Omental fat pad (tissue), 4 donors: Measurements from ENCODE around the gene ENTPD2. TPM values are rescaled to one million over a fixed set of nuclear protein-coding genes. Genes with fewer than 3 reads are reported as not detected.
A peak's percentile ranks its signal among the peaks of the same experiment; 100 is the strongest.

ENCODE experiments used
- ATAC-seq: fragments of 150-250 bp; one replicate; pipeline ENCODE4 v1.9.1; 2016; ENCODE audit warnings: mild to moderate bottlenecking, moderate library complexity; ENCODE audit not compliant: low FRiP score
- DNase-seq: peaks from one replicate; pipeline ENCODE4 v3.0.0-alpha.2; 2019; ENCODE audit warnings: low spot score
- total RNA-seq, 4 donors: library from RNA; depleted of rRNA; stranded (reverse); fragments of >200 nt; gene quantifications; one replicate each; pipeline ENCODE4 v1.1.0, GENCODE V29; 2016
- TF ChIP-seq, protein P1 (sequence below), 3 donors: fragments of 450-650 bp; IDR thresholded peaks; one replicate each; pipeline ENCODE4 v1.5.1; 2016 to 2017; ENCODE audit warnings: antibody characterized with exemption in 3 of 3, mild to moderate bottlenecking in 3 of 3, moderate library complexity in 2 of 3

Gene ENTPD2
- total RNA-seq, 4 donors from 2014 or later, result 0.25 to 0.72 (median 0.28) TPM; not detected in 1

- ATAC-seq (no peak), DNase-seq (no peak)
Measured at GRCh38 chr9:137073992-137074399, 20.1 kb upstream of the ENTPD2 start.

DNA sequence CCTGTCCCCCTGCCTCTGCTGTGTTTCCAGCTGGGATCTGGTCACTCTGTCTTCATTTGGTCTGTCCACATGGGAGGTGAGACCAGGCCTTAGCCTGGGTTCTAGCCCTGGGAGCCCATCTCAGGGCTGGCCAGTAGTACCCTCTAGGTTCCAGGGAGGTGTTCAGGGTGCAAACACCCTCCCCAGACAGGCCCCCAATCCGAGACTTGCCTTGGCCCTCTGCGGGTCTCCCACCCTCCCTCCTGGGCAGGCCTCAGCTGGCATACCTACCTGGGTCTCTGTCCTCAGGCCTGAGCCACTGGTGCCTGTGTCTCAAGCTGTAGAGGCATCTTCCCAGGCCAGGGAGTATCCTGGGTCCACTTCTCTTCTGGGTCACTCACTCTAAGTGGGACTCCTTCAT, 17.4 kb upstream of the ENTPD2 start:
- TF ChIP-seq, protein P1, sequence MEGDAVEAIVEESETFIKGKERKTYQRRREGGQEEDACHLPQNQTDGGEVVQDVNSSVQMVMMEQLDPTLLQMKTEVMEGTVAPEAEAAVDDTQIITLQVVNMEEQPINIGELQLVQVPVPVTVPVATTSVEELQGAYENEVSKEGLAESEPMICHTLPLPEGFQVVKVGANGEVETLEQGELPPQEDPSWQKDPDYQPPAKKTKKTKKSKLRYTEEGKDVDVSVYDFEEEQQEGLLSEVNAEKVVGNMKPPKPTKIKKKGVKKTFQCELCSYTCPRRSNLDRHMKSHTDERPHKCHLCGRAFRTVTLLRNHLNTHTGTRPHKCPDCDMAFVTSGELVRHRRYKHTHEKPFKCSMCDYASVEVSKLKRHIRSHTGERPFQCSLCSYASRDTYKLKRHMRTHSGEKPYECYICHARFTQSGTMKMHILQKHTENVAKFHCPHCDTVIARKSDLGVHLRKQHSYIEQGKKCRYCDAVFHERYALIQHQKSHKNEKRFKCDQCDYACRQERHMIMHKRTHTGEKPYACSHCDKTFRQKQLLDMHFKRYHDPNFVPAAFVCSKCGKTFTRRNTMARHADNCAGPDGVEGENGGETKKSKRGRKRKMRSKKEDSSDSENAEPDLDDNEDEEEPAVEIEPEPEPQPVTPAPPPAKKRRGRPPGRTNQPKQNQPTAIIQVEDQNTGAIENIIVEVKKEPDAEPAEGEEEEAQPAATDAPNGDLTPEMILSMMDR (IDR thresholded peaks at IDR 0.05), result no peak
- no peak for DNase-seq
- ATAC-seq, result no peak

More at GRCh38 chr9:137073992-137074399, 20.1 kb upstream of the ENTPD2 start:
- TF ChIP-seq, protein P1 (IDR thresholded peaks at IDR 0.05), result no peak

DNA sequence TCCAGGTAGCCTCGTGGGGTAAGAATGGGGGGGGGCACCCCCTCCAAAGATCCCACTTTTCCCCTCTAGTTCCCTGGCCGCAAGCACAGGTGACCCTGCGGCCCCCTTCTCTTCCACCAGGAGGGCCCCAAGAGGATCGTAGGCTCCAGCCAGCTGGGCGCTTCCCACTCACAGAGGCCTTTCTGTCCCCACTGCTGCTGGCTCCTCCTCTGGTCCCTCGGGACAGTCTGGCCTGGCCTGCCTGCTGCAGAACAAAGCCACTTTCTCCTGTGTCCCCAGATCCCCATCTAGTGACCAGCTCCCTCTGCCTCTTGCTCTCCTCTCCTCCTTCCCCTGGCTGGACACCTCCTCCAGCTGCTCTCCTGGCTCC, 17.0 kb upstream of the ENTPD2 start:
- DNase-seq (no peak), ATAC-seq (no peak)
- TF ChIP-seq, protein P1 (IDR thresholded peaks at IDR 0.05), result no peak

DNA sequence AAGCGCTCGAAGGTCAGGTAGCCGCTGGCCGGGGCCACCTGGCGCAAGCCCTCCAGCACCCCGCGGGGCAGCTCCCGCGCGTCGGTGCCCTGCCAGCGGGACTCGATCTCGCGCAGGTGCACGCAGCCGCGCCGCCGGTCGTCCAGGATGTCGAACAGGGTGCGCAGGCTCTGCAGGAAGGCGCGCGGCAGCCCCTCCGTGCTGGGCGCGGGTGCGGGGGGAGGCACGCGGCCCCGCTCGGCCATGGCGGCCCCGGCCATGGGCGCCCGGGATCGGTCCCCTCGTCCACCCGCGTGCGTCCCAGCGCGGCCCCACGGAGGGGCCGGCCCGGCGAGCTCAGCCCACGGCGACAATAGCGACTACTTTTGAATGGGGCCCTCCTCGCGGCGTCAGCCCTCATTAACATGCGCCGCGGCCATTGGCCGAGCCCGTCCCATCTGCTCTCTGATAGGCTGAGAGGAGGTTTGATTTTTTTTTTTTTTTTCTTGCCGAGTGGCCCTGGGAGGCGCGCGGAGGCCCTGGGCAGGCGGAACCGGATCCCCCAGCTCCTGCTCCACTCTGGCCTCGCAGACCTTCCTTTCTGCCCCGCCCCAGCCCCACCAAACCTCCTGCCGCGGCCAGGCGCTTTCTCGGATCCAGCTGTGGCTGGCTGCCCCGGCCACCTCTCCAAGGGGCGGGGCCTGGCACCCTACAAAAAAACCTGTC, 16.5 kb upstream of the ENTPD2 start, which contains the start of gene SAPCD2:
TSS of gene SAPCD2 (minus strand) at position 357 of the 705 bp plus-strand sequence. CDS start at position 260, 97 bp downstream.
- TF ChIP-seq, protein P1 (IDR thresholded peaks at IDR 0.05), result no peak
- peak; percentile 82 for ATAC-seq
- peak; percentile 45 for DNase-seq

- DNase-seq, result no peak
- ATAC-seq, result no peak
- TF ChIP-seq, protein P1 (IDR thresholded peaks at IDR 0.05), result no peak
Measured at GRCh38 chr9:137069508-137070091, 15.7 kb upstream of the ENTPD2 start.

- ATAC-seq, result no peak
- TF ChIP-seq, protein P1 (IDR thresholded peaks at IDR 0.05), result no peak
- DNase-seq, result no peak
Measured at GRCh38 chr9:137068539-137069507, 15.0 kb upstream of the ENTPD2 start.
